ENCODE results near the gene ATXN10.

Gene ATXN10

DNA sequence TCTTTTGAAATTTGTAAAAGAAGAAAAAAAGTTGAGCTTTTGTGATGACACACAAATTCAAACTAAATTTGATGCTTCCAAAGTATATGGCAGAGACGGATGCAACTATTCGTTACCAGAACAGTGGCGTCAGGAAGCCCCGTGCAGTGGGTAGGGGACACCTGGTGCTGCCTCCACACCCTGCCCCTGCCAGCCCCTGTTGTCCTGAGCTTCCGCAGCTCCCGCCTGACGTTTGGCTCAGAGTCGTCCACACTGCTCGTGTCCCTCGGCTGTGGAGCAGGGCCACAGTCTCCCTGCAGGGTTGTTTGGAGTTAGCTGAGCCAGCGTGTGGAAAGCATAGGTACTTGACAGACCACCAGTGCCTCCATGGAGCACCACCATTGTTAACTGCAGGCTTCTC is 86.3 kb downstream of the ATXN10 start:
- DNase-seq (ENCODE audit: low spot score) = no peak

DNA sequence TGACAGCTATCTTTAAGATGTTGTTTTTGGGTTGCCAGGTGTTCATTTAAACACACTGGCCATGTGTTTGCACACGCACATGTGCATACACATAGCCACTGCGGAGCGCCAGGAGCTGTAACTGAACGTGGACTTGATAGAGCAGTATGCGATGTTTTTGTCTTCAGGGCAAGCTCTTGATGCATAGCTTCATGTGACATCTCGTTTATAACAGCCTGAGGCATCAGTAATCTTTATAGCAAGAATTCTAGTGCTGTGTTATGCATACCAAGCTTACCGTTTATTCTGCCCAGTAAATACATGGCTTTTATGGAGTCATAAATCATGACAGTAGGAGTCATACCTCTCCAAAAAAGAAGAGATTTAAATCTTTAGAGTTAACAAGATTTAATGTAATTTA is 87.0 kb downstream of the ATXN10 start:
- no peak for DNase-seq (ENCODE audit: low spot score)

DNA sequence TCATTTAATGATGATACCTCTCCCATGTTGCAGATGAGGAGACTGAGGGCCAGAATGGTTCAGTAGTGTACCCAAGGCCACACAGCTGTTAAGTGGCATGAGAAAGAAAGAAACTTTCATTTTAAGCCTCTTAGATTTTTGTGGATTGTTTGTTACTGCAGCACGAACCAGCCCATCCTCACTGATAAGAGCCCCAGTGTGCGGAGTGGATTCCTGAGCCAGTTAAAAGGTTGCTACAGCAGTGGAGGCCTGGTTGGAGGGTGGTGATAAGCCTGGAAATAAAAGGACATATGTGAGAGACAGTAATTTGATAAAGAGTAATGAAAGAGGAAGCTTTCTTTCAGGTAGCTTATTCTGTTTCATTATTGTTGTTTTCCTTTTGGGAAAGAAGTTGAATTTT is 89.0 kb downstream of the ATXN10 start:
- DNase-seq (ENCODE audit: low spot score) = no peak

DNA sequence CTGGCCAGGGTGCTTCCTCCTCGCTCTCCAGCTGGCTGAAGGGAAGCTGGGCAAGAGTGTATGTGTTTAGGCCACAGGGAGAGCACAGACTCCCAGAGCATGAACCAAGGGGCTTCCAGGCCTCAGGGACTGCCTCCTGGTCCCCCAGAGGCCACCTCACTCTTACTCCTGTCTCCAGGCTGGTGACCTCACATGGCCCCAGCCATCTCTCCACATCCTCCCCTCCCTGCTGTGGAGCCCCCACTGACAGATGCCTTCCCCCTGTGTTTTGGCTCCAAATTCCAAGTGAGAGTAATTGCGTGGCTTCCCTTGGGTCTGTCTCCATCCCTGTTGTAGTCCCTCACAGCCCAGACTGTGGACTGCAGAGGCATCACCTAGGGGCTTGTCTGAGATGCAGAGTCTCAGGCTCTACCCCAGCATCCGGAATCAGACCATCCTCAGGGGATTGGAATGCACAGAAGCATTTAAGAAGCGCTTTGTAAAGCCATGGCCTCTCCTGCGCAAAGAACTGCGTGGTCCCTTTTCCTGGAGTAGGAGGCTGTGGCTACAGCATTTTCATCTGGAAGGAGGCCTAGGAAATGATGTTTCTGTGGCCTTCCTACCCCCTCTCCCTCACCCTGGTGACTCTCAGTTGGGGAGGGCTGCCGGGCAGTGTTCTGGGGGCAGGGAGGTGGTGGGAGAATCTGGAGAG is 91.1 kb downstream of the ATXN10 start:
- DNase-seq (ENCODE audit: low spot score) = no peak

DNA sequence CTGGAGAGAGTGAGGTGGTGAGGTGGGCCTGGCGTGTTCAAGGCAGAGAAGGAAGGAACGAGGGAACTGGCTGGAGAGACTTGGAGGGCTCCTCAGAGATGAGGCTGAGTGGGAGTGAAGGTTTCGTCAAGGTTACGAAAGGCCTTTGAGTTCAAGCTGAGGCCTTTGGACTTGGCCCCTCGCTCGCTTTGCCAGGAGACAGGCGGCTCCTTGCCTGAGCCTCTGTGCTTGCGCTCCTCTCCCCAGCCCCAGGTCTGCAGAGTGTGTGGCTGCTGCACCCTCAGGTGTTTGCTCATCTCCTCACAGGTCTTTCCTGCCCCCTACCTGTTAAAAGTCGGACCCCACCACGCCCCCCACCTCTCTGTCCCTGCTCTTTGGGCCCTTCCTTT is 91.6 kb downstream of the ATXN10 start:
- no peak for DNase-seq (ENCODE audit: low spot score)

DNA sequence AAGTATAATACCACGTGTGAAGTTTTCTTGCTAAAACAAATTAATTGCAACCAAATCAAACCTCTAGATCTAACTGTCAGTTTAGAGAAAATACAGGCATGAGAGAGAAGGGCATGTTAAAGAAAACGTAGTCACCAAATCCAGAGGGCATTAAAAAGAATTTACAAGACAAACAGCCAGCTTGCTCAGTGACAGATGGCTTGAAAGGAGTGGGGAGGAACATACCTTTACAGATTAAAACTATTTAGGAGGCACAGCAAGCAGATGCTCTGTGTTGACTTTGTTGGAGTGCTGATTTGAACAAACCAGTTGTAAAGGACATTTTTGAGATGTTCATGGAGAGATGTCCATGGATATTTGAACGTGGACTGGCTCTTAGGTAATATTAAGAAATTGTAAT is 96.9 kb downstream of the ATXN10 start:
- no peak for DNase-seq (ENCODE audit: low spot score)

DNA sequence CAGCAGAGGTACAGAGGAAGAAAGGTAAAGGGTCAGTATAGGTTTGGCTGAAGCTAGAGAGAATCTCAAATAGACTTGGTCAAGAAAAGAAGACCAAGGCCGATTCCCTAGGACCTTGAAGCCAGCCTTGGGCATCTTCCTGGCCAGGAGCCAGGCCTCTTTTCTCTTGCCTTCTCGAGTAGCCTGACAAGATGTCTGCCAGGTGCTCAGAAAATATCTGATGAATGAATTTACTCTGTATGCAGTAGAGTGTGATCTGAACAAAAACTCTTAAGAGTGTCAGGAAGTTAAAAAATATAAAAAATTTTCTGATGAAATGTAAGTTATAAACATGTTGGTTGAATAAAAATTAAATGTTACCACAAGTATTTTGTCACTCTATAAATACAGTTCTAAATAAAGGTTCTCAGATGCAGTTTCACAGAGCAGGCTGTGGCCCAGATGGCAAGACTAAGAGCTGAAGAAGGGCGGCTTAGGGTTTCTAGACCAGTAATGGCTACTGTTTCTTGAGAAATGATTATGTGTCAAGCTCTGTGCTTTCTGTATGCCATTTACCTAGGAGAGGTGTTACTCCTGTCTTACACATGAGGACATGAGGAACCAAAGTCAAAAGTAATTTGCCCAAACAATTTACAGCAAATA is 98.1 kb downstream of the ATXN10 start:
- no peak for DNase-seq (ENCODE audit: low spot score)

DNA sequence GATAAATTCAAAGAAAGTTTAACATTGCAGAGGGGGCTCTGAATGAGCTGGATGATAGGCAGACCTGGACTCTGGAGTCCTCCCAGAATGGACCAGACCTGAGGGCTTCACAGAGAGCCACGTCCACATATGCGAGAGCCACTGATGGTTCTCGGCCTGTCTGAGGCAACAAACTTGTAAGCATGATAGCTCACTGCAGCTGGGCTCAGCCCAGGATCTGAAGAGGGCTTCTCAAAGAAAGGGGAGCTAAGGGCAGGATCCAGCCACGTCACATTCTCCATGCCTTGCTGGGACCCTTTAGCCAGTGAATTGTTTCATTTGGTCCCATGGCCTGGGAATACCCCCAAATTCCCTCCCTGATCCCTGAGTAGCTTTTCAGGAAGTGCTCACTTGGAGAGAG is 98.9 kb downstream of the ATXN10 start:
- DNase-seq (ENCODE audit: low spot score) = no peak

DNA sequence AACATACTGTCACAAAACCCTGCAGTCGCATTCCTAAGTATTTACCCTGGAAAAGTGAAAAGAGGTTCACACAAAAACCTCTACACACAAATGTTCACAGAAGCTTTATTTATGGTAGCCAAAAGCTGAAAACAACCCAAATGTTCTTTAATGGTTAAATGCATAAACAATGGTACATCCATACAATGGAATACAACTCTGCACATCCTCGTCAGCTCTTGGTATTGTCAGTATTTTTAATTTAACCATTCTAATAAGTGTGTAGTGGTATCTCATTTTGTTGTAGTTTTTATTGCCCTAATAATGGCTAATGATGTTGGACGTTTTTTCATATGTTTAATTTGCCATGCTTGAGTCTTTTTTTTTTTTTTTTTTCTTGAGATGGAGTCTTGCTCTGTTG is 99.4 kb downstream of the ATXN10 start:
- DNase-seq (ENCODE audit: low spot score) = no peak

DNA sequence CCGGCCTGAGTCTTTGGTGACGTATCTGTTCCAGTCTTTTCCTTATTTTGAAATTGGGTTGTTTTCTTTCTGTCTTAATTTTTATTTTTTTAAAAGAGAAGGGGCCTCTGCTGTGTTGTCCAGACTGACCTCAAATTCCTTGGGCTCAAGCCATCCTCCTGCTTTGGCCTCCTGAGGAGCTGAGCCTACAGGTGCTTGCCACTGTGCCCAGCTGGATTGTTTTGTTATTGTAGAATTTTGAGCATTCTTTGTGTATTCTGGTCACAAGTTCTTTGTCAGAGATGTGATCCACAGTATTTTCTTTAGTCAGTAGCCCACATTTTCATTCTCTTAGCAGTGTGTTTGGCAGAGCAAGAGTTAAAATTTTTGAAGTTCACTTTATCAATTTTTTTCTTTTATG is 100.1 kb downstream of the ATXN10 start:
- no peak for DNase-seq (ENCODE audit: low spot score)

DNA sequence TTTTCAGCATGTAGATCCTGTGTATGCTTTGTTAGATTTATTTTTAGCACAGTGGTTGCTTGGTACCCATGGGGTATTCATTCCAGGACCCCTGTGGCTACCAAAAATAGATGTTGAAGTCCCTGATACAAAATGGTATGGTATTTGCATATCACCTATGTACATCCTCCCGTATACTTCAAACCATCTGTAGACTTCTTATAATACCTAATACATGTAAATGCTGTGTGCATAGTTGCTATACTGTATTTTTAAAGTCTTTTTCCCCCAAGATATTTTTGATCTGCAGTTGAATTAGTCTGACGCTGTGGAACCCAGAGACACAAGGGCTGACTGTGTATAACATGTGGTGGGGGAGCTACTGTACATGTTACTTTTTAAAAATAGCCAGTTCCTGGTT is 101.1 kb downstream of the ATXN10 start:
- no peak for DNase-seq (ENCODE audit: low spot score)

DNA sequence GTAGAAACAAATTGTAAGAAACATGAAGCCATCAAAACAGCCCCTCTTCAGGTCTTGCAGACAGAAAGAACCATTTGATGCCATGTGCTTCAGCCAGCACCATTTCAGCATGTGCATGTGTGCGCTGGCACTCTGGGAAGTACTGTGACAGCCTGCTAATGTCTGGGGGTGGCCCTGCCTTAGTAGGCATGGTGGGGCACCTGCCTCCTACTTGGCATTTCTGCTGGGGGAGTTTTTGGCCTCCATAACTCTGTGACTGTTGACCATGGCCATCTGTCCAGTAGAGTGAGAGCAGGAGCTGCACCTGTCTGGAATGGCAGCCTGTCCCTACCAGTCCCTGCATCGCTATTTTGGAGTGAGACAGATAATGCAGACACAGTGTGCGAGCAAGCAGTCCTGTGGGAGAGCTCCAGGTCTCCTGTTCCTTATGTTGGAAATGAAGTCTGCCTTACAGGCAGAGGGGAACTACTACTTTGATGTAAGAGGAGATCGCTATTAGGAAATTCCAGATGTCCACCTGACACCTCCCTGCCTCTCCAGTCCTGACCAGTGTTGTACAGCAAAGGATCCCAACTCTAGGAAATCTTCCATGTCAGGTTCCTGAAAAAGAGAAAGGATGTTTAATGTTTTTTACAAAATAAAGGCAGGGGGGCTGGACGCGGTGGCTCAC is 102.5 kb downstream of the ATXN10 start:
- no peak for DNase-seq (ENCODE audit: low spot score)

DNA sequence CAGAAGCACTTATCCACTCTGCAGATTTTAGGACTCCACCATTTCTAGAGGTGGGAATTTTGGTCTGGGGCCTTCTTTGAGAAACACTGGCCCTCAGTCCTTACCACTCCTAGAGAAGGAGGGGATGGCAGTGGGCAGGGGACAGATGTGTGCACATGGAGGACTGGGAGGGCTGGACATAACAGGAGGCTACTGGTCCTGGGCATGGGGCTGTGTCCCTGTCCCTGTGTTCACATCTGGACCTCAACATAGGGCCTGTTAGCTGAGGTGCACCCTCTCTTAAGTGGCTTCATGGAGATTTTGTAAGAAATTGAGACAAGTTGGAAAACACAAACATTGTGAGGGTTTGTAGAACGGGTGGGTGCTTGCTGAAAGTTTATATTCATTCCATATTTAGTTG is 103.4 kb downstream of the ATXN10 start:
- DNase-seq (ENCODE audit: low spot score) = no peak

DNA sequence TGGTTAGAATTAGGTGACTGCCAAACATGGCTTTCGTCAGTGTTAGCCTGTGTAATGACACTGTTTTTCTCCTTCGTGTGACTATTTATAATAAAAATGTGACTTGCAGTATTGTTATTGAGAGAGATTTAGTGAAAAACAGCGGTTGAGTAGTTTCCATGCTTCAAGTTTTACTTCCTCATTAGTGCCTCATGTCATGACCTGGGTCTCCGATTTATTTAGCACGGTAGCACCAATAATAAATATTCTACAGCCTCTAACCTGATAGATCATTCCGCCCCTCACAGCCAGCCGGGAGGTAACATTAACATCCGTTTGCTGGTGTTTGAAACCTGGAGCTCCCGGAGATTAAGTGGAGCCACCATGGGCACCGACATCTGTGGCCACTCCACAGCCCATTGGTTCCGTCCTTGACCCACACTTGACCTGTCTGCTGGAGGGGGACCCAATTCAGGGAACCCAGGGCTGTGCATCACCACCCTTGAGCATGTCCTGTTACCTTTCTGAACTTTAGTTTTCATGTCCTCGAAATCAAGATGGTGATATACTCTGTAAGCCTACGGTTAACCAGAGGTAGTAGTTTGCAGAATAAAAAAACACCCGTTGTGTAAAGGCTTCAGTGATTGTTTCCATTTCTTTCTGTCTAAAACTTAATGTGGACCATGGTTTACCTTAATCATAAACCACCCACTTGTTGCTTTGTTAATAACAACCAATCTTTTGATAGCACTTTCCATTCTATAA is 104.1 kb downstream of the ATXN10 start:
- no peak for DNase-seq (ENCODE audit: low spot score)

DNA sequence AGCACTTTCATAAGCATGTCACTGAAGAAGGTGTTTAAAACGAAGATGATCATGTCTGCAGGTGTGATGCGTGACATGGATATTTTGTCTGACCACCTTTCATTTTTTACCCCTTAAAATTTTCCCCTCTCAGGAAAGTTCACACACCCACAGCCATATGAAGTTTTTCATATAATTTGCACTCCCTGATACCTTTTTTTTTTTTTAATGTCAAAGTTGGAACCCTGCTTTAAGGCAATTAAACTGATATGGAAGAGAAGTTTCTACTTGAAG is 104.6 kb downstream of the ATXN10 start:
- DNase-seq (ENCODE audit: low spot score) = no peak

DNA sequence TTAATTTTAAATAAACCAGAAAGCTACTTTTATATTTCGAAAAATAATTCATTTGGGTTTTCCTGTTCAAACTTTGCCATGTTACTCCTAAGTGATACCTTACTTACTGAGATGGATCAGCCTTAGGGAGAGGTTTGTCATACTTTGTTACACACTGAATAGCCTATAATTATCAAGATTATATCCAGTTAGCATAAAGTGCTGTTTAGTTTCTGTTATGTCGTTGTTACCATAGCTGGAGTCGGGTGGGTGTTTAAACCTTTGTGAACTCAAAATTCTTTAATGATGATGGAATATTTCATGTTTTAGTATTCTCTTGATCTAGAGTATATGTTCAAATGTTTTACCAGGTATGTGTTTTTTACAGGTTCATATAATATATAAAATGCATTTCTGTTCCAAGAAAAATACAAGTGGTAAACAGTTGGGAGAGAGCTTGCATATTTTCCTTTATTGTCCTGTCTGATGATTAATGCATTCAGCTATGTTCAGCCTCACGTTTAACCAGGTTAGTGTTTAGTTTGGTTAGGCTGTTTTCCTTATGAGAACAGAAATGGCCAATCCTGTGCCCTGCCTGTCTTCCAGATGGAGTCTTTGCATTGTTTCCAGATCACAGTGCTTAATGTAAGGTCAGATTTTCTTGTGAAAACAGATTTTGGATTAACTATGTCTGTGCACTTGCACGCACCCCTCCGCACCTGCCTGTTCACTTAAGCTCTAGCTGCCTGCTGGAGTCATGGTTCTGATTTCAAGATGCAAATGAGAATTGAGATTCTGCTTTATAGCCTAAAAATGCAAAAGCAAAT is 105.6 kb downstream of the ATXN10 start:
- DNase-seq (ENCODE audit: low spot score) = no peak

DNA sequence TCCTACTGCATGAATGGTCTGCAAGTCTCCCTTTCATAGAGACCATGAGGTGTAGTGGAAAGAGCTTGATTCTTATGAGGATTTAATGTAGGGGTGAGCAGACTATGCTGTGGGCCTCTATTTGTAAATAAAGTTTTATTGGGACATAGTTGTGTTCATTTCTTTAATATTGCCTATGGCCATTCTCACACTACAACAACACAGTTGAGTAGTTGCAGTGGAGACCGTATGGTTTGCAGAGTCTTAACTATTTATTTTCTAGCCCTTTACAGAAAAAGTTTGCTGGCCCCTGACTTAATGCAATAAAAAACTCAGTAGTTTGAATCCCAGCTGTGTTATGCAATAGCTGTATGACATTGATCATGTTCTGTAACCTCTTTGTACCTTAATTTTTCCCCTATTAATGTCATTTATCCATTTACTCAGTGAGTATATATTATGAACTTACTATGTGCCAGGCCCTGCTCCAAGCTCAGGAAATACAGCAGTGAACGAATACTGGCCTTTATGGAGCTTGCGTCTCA is 106.3 kb downstream of the ATXN10 start:
- no peak for DNase-seq (ENCODE audit: low spot score)

DNA sequence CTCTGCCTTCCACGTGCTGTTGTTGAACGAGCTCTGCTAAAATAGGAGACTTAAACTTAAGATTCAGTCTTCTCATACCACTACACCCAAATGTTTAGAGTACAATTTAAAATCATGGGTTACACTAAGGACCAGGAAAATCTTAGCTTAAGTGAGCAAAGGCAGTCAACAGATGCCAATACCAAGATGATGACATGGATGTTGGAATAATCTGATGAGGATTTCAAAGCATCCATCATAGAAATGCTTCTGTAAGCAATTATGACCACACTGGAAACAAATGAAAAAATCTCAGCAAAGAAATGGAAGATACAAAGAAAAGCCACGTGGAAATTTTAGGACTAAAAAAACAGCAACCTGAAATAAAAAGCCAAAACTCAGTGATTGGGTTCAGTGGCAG is 109.8 kb downstream of the ATXN10 start:
- DNase-seq (ENCODE audit: low spot score) = no peak

DNA sequence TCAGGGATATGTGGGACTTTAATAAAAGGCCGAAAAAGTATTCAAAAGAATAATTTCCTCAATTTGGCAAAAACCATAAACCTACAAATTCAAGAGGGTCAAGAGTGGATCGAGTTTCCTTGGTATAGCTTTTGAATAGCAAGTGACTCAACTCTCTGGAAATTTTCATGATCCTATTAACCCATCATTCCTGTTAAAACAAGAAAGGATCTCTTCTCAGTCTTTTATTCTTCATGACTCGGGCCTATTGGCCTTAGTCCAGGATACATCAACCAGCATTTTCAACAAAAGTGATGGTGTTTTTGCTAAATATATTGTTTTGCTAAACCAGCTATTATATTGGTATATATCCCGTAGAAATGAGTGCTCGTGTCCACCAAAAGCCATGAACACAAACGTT is 110.3 kb downstream of the ATXN10 start:
- no peak for DNase-seq (ENCODE audit: low spot score)

DNA sequence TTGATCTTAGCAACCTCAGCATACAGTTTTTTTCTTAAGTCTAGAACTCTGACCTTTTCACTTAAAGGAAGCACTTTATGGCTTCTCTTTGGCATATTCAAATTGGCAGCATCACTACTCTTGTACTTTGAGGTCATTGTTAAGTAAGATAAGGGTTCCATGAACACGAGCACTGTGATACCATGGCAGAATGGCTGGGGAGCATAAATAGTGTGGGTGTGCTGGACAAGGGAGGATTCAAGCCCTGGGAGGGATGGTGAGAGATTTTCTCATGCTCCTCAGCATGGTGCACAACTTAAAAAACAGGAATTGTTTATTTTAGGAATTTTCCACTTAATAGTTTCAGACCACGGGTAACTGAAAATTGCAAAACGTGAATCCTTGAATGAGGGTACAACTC is 111.4 kb downstream of the ATXN10 start:
- no peak for DNase-seq (ENCODE audit: low spot score)

DNA sequence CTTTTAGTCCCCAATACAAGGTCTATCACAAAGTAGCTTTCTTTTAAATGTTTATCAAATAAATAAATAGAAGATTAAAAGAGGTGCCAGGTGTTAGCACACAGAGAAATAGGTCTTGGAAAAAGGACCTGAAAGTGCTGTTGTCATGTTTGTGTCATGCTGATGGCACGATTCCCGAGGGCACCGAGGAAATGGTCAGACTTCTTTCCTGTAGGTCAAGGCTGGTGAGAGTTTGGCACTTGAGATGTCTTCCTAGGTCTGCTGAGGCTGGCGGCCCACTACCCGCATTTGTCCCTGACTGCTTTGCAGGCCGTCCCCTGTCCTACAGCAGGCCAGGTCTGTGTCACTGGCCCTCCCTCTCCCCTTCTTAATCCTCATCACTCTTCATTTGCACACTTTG is 112.1 kb downstream of the ATXN10 start:
- DNase-seq (ENCODE audit: low spot score) = no peak
